GM18526 (cell line): Measurements from ENCODE around the gene DCC.

Source experiments
- POLR2A ChIP-seq: IDR thresholded peaks from 3 replicates; pipeline ENCODE4 v1.6.1; 2011; ENCODE audit not compliant: insufficient read length; ENCODE audit errors: extremely low read depth

DCC gene

DNA sequence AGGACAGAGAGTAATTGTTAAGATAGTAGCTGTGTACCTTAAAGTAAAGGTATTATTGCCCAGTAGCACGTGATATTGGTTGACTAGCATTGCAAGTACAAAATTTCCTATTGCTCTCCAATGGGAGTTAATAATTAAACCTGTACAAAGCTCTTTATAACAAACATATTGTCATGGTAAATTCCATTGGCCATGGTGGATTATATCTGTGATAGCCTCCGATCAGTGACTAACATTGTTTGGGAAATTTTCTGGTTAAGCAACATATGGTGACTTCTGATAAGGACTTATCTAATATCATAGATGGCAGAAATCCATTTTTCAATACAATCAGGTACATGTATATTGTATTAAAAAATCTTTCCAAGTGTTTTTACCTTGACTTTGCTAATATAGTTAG lies 360.8 kb downstream of the DCC start:
- TF ChIP-seq POLR2A = no peak

DNA sequence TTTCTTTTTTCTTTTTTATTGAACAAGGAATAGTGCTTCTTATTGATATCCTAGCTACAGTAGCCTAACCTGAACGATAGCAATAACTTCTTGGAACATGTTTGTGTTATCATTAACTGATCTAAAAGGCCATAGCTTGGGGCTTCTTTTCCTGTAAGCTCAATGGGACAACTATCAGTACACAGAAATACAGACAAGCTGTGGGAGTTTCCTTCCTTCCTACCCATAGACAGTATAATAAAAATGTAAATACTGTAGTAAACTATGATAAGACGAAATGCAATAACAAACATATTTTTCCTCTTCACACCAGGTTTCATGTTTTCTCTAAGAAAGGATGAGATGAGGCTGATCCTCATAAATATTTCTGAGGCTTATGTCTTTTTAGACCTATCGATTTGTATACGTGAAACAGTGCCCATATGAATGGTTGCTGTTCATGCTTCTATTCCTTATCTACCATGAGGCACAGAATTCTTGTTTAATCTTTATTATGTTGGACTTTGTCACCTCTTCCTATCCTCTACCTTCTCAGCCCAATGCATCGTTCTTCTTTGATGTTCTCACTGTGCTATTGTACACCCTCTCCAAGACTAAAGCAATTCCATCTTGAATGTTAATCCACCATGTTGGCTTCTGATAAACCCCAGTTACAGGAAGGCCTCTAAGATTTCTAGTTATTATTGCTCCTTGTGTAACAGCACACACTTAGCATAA lies 361.4 kb downstream of the DCC start:
- no peak for TF ChIP-seq POLR2A

- TF ChIP-seq POLR2A = no peak
Observed at GRCh38 chr18:52715421-52715820, 375.4 kb downstream of the DCC start.

GRCh38 chr18:52715991-52716390 lies 376.0 kb downstream of the DCC start:
- no peak for TF ChIP-seq POLR2A

- no peak for TF ChIP-seq POLR2A
Observed at GRCh38 chr18:52716973-52717372, 377.0 kb downstream of the DCC start.

DNA sequence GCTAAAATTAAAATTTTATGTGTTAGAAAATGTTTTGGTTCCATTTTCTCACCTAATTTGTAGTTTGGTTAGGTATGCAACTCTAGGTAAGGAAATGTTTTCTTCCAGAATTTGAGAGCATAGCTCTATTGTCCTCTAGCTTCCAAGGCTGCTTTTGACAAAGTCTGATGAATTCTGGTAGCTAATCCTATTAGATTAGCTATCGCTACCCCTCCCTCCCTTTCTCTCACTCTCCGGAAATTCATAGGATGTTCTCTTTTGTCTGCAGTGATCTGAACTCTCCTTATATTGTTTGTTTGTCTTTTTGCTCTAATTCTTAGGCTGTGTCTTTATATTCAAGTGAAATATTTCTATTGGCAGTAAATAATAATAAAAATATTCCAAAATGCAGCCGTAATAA lies 382.9 kb downstream of the DCC start:
- TF ChIP-seq POLR2A = no peak

- TF ChIP-seq POLR2A = no peak
Observed at GRCh38 chr18:52723550-52723970, 383.6 kb downstream of the DCC start.

GRCh38 chr18:52730972-52731619 lies 391.1 kb downstream of the DCC start:
- no peak for TF ChIP-seq POLR2A

GRCh38 chr18:52738946-52739345 lies 398.9 kb downstream of the DCC start:
- TF ChIP-seq POLR2A = no peak

DNA sequence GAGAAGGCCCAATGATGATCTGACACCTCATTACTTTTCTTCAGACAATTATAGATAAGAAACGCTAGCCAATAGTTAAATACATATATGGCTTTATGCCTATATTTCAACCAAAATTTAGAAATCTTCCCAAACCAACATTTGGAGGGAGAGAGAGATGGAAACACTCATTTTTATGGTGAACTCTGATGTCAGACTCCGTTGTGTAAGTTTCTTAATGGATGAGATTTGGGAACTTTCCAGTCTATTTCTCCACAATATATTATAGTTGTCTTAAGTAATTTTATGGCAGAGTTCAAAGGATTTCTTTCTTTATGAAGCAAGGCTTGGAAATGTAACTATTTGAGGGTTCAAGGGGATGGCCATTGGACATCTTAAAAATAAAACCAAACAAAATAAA lies 407.0 kb downstream of the DCC start:
- no peak for TF ChIP-seq POLR2A

- TF ChIP-seq POLR2A = no peak
Observed at GRCh38 chr18:52747869-52748268, 407.9 kb downstream of the DCC start.

- TF ChIP-seq POLR2A = no peak
Observed at GRCh38 chr18:52748343-52748742, 408.3 kb downstream of the DCC start.

DNA sequence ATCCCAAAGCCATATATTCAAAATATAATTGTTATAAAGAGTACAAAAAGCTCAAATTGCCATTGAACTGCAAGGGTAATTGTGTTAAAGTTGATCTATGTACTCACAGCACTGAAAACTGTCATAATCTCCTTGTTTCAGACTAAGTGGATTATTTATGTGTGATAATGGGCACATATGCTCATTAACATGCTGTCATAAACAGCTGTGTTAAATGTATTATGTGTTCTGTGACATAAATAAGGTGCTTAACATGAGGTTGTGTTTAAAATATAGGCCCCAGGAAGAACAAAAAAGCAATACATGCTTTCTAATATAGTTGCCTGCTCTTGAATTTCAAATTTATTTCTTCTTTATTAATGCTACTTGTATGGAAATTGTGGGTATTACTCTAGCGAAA lies 409.5 kb downstream of the DCC start:
- TF ChIP-seq POLR2A = no peak

GRCh38 chr18:52750995-52751394 lies 411.0 kb downstream of the DCC start:
- no peak for TF ChIP-seq POLR2A

DNA sequence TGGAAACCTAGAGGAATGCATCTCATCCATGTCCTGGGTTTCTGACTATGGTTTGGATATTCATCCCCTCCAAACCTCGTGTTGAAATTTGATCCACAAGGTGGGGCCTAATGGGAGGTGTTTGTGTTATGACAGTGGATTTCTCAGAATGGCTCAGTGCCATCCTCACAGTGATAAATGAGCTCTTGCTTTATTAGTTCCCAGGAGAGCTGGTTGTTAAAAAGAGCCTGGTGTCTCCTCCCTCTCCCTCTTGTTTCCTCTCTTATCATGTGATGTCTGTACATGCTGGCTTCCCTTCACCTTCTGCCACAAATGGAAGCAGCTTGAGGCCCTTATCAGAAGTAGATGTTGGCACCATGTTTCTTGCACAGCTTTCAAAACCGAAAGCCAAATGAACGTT lies 424.3 kb downstream of the DCC start:
- TF ChIP-seq POLR2A = no peak

DNA sequence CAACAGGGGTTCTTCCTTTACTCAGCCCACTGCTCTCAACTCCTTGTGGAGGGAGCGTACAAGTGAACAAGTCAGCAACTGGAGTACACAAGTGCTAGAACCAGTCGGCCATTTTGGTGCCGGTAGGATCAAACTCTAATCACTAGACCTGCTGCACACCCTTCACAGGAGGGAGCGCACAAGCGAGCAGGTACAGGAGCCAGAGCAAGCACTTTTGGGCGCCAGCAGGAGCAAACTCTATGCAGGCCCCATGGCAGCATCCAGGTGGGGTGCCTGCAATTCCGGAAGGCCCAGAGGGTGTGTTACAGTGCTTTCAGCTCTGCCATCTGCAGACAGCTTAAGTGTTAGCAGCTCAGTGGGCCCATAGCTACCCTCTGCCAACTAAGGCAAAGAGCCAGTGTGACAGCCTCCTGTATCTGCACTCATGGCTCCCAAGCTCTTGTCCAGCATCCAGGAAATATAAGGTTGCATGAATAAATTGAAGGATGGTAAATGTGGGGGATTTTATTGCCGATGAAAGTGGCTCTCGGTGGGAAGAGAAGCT lies 426.1 kb downstream of the DCC start:
- no peak for TF ChIP-seq POLR2A

- no peak for TF ChIP-seq POLR2A
Observed at GRCh38 chr18:52781113-52781512, 441.1 kb downstream of the DCC start.
